ENCODE measurements around the gene SMPDL3A. TPM values are rescaled to one million over a fixed set of nuclear protein-coding genes. Genes with fewer than 3 reads are reported as not detected.

The SMPDL3A gene
- polyA plus RNA-seq, 3 donors, result 12.4 to 13.4 (median 13.3) TPM

DNA sequence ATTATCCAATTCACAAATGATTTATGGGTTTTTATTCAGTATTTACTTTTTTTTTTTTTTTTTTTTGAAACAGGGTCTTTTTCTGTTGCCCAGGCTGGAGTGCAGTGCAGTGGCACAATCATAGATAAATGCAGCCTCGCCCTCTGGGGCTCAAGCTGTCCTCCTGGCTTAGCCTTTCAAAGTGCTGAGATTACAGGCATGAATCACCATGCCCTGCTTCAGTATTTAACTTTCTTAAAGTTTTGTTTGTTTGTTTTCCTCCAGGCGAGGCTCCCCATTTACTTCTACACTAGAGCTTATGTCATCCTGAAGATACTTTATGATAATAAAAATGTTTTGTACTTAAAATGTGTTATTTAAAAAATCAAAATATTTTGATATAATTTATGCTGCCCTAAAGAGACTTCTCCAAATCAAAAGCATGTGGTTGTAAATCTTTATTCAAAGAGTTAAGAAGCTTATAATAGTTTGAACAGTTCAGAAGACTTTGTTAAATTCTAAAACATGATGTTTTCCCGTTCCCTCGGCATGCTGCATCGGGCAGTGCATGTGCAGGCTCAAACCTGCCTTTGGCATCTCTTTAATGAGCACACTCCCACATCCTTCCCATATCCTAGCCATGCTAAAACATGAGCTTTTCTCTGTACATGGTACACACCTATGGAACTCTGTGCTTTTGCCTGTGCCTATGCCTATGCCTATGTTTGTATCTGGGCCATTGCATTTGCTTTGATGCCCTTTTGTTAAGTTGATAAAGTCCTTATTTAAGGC, 11.0 kb downstream of the SMPDL3A start:
- no peak for DNase-seq

DNA sequence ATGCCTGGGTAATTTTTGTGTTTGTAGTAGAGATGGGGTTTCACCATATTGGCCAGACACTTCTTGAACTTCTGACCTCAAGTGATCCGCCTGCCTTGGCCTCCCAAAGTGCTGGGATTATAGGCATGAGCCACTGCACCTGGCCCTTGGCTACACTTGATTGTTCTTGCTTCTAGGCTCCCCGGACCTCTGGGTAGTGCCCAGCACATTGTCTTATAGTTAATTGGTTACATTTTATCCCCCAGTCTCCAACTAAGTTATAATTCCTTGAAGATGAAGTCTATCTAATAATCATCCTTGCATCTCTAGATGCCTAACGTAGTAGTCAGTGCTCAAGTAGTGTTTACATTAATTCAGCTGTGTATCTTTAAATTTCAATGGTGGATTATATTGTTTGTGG, 11.8 kb downstream of the SMPDL3A start:
- DNase-seq, result no peak

DNA sequence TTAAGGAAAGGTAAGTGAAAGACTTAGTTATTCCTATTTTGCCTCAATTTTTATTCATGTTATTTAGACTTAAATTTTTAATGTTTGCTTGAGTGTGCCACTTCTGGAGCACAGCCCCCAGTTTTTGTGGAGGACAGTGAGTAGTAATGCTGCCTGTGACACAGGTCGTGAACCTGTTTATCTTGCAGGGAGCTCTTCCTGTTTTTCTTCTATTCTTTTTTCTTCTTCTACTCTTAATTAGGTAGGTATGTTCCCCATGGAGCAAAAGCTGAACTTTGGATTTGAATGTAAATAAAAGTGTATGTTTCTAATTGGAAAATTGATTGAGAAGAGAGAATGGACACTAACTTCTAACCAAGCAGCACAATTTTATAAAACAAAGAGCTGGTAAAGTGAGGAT, 12.3 kb downstream of the SMPDL3A start:
- no peak for DNase-seq

DNA sequence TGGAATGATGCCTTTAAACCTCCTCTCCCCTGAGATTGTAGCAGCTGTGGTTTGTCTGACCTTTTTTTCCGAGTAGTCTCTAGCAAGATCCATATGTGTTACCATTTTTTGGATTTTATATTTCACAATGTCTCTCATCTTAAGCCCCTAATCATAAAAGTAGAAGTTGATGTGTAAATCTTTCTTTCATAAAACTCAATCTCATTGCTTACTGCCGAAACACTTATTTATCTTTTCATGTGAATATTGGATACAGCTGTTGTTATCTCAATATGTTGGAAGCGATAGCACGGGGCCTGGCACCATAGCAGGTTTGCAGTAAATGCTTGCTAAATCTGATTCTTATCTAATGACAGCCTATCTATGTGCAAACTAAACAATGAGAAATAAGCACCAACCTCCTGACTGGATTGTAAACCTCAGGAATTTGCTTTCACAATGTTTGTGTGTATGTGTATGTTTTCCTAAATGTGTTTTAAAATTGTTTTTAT, 14.2 kb downstream of the SMPDL3A start:
- no peak for DNase-seq

DNA sequence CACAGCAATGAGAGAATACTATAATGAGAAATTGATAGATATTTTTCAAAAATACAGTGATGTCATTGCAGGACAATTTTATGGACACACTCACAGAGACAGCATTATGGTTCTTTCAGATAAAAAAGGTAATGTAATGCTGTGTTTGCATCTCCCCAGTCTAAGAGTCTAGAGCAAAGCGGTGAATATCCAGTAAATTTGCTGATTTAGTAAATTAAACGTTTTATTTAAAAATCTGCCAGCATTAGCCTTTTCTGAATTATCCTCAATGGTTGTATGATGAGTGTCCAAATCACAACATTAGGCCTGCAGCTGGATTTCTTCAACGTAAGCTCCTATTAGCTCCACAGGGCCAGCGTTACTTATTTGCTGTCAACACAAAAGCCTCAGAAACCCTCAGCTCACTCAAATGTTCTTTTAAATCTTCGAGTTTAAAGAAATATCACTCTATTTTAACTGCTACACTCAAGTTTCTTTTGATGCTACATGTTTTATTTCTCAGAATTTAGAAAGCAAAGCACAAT, 16.0 kb downstream of the SMPDL3A start:
- no peak for DNase-seq

DNA sequence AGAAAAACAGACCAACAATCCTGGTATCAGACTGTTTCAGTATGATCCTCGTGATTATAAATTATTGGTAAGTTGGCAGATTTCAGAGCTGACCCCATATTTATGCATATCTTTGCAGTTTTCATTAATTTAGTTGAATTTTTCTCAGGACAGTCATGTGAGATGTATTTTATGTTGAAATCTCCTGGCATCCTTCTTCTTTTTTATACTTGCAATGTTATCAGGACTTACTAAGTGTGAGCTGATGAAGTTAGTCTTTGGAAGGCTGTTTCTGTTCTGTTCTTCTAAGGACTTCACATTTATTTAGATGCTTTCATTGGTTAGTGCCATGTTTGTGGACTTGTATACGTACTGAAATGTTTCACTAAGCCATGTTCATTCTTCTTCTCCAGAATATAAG, 17.2 kb downstream of the SMPDL3A start:
- no peak for DNase-seq

DNA sequence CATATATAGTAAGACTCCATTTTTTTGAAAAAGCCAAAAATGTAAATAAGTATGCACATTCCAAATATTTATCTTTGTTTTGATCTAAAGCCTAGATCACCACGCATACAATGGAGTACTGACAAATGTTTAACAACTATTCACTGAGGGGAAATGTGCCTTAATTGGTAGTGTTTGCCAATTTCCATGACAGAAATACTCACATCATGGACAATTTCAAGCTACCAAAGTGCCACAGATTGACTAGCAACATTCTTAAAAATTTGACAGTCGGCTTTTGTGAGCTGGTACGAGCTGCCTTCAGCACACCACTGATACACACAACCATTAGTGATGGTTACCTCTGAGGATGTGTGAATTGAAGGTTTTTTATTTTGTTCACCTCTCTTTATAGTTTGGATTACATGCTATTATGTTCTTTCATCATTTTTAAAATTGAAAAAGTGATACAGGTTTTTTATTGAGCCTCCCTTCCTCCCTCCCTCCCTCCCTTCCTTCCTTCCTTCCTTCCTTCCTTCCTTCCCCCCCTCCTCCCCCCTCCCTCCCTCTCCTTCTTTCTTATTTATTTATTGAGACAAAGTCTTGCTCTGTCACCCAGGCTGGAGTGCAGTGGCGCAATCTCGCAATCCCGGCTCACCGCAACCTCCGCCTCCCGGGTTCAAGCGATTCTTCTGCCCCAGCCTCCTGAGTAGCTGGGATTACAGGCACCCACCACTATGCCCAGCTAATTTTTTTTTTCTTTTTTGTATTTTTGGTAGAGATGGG, 19.2 kb downstream of the SMPDL3A start:
- no peak for DNase-seq

DNA sequence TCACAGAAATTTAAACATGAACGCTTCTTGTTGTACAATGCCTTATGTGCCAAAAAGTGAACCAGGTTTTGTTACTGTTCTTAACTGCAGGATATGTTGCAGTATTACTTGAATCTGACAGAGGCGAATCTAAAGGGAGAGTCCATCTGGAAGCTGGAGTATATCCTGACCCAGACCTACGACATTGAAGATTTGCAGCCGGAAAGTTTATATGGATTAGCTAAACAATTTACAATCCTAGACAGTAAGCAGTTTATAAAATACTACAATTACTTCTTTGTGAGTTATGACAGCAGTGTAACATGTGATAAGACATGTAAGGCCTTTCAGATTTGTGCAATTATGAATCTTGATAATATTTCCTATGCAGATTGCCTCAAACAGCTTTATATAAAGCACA, 19.9 kb downstream of the SMPDL3A start:
- DNase-seq, result no peak

DNA sequence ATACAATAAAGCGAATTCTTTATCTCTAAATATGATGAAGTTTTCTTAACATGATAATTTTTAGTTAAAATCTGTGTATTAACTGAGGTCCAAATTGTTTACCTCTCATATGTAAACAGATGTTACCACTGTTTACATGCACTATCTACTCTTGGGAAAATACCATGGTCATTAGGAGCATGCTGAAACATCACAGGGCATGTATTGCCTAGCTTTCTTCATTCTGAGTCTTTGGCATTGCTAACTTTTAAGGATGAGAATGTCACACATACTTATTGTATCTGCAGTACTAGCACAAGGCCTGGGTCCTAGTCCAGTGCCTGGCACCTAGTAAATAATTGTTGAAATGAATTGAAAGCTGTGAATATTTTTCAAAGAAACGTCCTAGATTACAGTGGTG, 20.6 kb downstream of the SMPDL3A start:
- no peak for DNase-seq

DNA sequence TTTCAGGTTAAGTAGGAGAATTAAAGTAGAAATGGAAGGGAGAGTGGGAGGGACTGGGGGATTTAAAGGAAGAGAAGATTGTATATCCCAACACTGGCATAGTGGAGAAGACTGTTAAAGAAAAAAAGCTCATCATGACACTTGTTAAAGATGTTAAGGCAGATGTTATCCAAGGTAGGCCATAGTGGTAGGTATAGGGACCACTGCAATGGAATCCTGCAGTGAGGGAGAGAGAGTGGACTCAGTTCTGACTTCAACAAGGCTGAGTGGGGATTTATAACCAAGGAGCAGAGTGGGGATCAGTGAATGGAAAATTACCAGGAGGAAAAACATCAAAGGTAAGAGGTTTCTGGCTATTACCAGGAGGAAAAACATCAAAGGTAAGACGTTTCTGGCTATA, 21.1 kb downstream of the SMPDL3A start:
- no peak for DNase-seq

DNA sequence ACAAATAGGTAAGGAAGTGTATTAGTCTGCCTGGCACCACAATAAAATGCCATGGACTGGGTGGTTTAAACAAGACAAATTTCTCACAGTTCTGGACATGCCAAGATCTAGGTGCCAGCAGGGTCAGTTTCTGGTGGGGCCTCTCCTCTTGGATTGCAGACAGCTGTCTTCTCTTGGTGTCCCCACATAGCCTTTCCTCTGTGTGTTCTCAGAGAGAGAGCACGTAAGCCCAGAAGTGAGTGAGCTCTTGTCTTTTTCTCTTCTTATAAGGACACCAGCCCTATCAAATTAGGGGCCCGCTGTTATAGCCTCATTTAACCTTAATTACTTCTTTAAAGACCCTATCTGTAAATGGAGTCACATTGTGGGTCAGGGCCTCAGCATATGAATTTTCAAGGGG, 28.3 kb downstream of the SMPDL3A start:
- no peak for DNase-seq

DNA sequence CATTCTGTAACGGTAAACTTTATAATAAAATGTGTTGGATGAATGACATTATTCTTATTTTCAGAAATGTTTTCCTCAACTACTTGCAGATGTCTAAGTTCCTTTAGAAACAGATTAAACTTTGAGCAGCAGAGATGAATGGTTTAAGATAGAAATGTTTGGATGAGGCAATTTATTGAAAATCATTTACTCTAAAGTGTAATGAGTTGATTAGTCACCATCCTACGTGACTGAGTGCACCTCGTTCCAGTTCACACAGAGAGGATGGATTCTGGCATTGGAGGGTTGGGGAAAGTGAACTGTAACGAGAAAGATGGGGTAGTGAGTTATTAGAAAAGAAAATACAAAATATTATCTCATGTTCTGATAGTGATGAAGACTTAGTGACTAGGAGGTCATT, 28.7 kb downstream of the SMPDL3A start:
- DNase-seq, result no peak

DNA sequence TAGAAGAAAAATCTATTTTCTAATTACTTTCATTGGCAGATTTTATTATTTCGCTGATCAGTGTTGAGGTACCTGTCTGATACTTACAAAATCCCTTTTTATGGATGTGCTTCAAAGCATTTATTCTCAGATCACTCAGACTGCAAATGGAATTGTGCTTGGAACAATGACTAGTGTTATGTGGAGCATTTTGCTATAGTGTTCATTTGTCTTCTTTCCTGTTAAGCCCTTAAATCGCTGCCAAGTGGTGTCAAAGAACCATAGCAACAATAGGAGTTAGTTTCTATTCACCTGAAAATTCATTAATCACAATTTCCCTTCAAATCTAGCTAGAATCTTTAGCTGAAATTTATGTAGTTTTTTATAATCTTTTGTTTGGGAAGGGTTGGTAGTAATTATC, 29.8 kb downstream of the SMPDL3A start:
- DNase-seq, result no peak

DNA sequence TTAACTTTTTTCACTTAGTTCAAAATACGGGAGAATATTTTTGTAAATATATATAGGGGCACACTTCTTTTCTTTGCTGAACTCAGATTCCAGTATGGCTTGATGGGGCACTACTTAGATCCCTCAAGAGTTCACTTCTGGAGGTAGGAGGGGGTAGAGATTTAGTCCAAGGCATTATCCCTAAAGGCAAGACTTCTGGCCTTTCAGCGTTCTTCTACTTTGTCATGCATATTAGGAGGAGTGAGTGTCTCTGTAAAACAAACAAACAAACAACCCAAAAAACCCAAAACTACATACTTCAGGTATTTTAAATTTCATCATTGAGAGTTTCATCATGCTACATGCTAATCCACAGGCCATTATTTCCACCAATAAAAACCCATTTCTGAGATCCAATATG, 32.0 kb downstream of the SMPDL3A start:
- DNase-seq, result no peak

DNA sequence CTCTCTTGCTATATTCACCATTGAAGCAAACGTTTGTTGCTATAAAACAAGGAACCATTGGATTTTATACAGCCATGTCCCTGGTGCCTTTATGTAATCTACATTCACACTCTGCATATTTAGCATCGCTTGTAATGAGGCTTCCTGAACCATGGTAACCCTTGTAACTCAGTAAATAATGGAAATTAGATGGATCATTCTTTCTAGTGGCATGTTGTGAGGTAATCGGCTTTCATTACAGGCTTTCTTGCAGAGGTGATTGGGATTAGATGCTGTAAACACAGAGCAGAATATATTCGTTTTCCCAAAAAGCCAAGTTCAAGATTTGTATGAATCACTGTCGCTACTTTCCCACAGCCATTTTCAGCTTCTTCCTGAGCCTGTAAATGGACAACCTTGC, 36.1 kb downstream of the SMPDL3A start:
- DNase-seq, result no peak

DNA sequence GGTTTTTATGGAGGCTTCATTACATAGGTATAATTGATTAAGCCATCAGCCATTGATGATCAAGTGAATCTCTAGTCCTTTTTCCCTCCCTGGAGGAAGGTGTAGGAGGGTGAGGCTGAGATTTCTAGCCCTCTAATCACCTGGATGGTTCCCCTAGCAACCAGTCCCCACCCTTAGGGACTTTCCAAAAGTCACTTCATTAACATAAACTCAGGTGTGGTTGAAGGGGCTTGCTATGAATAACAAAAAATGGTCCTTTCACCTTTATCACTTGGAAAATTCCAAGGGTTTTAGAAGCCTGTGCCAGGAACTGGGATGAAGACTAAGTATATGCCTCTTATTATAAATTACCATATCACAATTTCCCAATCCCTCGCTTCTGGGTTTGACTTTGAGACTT, 40.4 kb downstream of the SMPDL3A start:
- DNase-seq, result no peak

DNA sequence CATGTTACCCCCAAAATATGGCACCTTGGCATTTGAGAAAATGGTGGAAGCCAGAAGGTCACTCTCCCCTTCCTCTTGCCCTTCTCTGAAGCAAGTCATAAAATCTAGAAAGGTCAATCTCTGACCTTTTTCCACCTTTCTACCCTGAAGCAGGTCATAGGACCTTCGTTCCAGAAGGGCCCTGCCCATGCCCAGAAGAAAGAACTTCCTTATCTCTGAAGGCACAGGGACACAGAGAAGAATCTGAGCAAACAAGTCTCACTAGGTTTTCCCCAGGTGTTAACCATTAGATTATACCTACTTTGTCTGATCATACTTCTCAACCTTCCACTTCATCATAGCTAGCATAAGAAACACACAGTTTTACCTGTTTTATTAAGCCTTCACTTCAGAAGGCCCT, 42.5 kb downstream of the SMPDL3A start:
- no peak for DNase-seq

DNA sequence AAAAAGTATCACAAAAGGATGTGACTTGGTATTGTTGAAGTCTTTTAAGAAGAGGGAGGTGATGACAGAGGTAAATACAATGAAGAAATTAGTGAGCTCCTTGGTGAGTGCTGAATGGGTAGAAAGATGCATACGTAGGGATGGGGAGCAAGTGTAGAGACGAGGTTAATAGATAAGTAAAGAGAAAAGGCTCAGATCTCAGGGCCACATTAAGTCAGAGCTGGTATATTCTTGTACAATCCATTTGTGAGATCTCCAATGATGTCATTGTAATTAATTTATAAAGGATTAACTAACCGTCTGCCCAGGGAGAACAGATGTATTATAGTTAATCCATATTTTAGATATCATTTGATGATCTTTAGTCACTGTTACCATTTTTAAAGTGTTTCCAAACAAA, 43.4 kb downstream of the SMPDL3A start:
- DNase-seq, result no peak

DNA sequence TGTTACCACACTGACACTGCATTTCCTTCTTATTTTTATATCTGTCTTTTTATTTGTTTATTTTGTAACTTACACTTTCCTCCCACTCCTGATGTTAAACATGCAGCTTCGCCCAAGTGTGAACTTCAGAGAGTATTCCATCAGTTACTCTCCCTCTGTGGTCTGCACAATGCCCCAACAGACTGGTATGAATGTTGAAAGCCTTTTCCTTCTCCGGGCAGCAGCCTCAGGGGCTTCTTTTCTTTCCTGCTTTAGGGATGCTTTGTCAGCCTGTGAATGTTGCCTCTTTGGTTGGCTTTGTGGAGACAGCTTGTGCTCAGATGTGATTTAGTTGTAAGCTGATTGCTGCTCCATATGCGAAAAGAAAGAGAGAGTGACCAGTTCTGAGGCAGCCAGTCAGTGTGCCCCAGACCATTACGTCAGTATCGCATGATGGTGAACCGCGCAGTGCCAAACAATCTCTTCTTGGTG, 44.0 kb downstream of the SMPDL3A start:
- peak; percentile 76 for DNase-seq

DNA sequence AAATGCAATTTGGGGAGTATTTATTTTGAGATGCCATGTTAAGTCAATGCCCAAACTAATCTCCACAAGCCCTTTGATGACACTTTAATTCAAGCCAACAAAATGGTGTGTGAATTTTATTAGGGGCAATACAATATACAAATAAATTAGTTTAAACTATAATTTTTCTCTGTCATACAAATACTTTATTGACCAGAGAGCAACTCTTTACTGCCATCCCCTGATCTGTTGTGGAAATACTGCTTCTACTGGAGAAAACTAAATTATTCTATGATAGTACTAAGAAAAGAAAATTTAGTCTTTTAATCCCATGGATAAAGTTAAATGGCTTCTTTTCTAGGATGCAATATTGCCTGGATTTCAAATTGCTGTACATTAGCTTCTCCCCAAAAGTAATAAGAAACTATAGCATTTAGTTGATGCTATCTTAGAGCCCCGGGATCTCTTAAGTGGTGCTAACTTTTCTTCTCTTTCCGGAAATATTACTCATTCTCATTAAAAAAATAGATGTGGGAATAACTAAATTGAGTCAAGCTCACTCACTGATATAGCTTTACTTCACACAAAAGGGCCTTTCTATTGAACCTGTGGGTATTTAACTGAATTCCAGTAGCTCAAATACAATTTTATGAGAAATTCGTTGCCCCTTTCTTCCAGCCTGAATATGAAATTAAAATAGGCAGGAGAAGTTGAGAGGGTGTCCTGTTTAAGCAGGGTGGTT, 49.2 kb downstream of the SMPDL3A start:
- DNase-seq, result peak; percentile 2

DNA sequence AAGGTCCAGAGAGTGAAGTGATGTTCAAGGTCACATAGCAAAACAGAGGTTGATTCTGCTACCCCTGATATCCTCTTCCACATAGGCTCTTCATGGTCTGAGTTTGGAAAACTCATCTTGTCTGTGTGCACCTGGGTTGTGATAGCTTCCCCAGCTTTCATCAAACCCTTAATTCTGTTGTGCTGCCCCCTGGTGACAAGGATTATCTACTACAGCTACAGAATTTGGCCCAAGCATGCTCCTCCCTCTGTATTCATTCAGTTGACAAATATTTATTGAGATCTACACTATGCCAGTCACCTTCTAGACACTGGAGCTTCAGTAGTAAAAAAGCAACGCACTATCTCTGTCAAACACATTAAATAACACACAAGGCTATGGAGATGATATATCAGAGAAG, 50.4 kb downstream of the SMPDL3A start:
- DNase-seq, result peak; percentile 60

DNA sequence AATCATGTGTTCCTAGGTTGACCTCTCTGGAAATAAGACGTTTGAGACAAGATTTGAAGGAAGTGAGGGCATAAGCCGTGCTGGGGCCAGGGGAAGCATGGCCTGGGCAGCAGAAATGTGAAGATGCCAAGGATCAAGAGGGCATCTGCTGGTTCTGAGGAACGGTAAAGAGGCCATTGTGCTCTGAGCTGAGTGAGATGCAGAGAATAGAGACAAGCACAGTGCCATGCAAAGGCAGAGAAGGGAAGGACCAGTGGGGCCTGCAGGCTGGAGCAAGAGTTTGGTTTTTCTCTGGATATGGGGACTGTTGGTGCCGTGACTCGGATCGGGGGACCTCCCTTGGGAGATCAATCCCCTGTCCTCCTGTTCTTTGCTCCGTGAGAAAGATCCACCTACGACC, 50.8 kb downstream of the SMPDL3A start:
- no peak for DNase-seq

Measured in renal pelvis (tissue), 4 donors.